ENCODE measurements around the gene FHAD1.

FHAD1 gene

DNA sequence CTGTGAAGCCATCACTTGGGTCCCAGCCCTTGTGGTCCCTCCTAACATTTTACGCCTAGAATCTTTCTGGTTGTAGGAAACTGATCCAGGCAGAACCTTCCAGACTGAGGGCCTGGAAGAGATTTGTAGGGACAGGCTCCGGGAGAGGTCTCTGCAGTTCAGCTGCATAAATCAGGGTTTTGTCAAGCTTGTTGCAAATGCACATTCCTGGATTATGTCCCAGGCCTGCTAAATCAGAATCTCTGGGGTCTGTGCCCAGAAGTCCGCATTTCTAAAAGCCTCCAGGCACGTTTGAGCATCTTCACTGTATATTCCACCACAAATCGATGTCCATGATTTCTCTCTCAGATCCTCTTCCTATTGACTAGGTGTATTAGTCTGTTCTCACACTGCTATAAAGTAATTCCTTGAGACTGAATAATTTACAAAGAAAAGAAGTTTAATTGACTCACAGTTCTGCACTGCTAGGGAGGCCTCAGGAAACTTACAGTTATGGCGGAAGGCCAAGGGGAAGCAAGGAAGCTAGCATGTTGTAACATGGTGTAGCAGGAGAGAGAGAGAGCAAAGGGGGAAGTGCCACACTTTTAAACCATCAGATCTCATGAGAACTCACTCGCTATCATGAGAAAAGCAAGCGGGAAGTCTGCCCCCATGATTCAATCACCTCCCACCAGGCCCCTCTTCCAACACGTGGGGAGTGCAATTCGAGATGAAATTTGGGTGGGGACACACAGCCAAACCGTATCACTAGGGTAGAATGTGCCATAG lies 1.2 kb upstream of the FHAD1 start:
- Histone ChIP-seq H3K18ac (ENCODE audit: low read depth in 1 of 2, low read length in 2 of 2) (no peak overlapping the region), H4K8ac (ENCODE audit: low read length) (peak overlapping the region; percentile 32), H2BK15ac (ENCODE audit: low read depth, poor library complexity, severe bottlenecking) (no peak overlapping the region), H3K4me3 (ENCODE audit: insufficient read depth in 1 of 2, low read depth in 1 of 2, low read length in 2 of 2) (no peak overlapping the region), H3K14ac (ENCODE audit: low read length in 2 of 2) (no peak overlapping the region), H3K27me3 (ENCODE audit: control insufficient read depth in 1 of 2, insufficient read depth in 1 of 2, low read length in 2 of 2) (peaks cover 3 to 71% of the 10 kb centered on the region in 2 experiments), H3K79me1 (replicated peaks; ENCODE audit: low read length, poor library complexity, severe bottlenecking) (no peaks in the 10 kb centered on the region), H4K91ac (ENCODE audit: low read length) (no peak overlapping the region), H3K9me3 (ENCODE audit: control insufficient read depth, low read length) (peaks cover 2% of the 10 kb centered on the region), H3K4ac (ENCODE audit: low read depth in 1 of 2, low read length in 2 of 2) (no peak overlapping the region), H3K36me3 (ENCODE audit: control insufficient read depth in 1 of 2, insufficient read depth in 2 of 2, low read depth in 1 of 2, low read length in 2 of 2) (no peaks in the 10 kb centered on the region), H2AK5ac (ENCODE audit: low read length, severe bottlenecking) (no peak overlapping the region), H3K27ac (ENCODE audit: low read length, poor library complexity, severe bottlenecking) (no peak overlapping the region), H3K23ac (ENCODE audit: low read length in 2 of 2) (no peak overlapping the region), H3K4me2 (ENCODE audit: low read length, poor library complexity, severe bottlenecking) (no peak overlapping the region), H2BK5ac (ENCODE audit: low read depth, low read length, poor library complexity, severe bottlenecking) (no peak overlapping the region), H3K9ac (ENCODE audit: low read length) (no peak overlapping the region), H3K4me1 (ENCODE audit: control insufficient read depth, insufficient read depth, low read depth, low read length) (peaks cover 9% of the 10 kb centered on the region), H2BK12ac (ENCODE audit: low read length in 2 of 2) (peak overlapping the region in 1 of 2 experiments; percentile 48), H2BK120ac (ENCODE audit: low read depth, low read length) (no peak overlapping the region), H2AFZ (ENCODE audit: low read depth, low read length) (no peak overlapping the region)
- DNase-seq = peak; percentile 66
- 69% methylated on average over 10 of the region's 11 CpGs for WGBS

DNA sequence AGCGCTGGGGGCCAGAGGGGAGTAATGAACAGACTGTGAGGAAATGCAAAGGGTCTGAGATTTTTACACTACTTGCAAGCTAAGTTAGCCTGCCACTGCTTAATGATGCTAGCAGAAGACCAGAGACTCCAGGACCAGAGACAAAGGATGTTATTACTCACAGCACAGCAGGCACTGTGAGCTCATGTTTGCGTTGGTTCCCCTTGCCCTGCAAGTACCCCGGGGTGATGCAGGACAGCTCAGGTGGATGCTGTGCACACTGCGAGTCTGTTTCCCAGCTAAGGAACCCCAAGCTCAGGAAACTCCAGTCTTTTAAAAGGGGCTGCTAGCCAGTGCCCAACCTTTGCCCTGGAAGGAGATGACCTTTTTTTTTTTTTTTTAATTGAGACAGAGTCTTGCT lies 1.2 kb downstream of the FHAD1 start:
- Histone ChIP-seq H3K27me3 (ENCODE audit: control insufficient read depth in 1 of 2, insufficient read depth in 1 of 2, low read length in 2 of 2) (peaks cover 6 to 76% of the 10 kb centered on the region in 2 experiments), H3K79me1 (replicated peaks; ENCODE audit: low read length, poor library complexity, severe bottlenecking) (no peaks in the 10 kb centered on the region), H3K14ac (ENCODE audit: low read length in 2 of 2) (no peak overlapping the region), H2BK5ac (ENCODE audit: low read depth, low read length, poor library complexity, severe bottlenecking) (no peak overlapping the region), H4K8ac (ENCODE audit: low read length) (no peak overlapping the region), H2AK5ac (ENCODE audit: low read length, severe bottlenecking) (no peak overlapping the region), H2BK15ac (ENCODE audit: low read depth, poor library complexity, severe bottlenecking) (no peak overlapping the region), H3K9me3 (ENCODE audit: control insufficient read depth, low read length) (peaks cover 2% of the 10 kb centered on the region), H3K27ac (ENCODE audit: low read length, poor library complexity, severe bottlenecking) (no peak overlapping the region), H4K91ac (ENCODE audit: low read length) (no peak overlapping the region), H2BK12ac (ENCODE audit: low read length in 2 of 2) (no peak overlapping the region), H2BK120ac (ENCODE audit: low read depth, low read length) (no peak overlapping the region), H3K23ac (ENCODE audit: low read length in 2 of 2) (peak overlapping the region in 1 of 2 experiments; percentile 60), H3K4ac (ENCODE audit: low read depth in 1 of 2, low read length in 2 of 2) (no peak overlapping the region), H3K4me2 (ENCODE audit: low read length, poor library complexity, severe bottlenecking) (no peak overlapping the region), H3K4me3 (ENCODE audit: insufficient read depth in 1 of 2, low read depth in 1 of 2, low read length in 2 of 2) (no peak overlapping the region), H2AFZ (ENCODE audit: low read depth, low read length) (no peak overlapping the region), H3K9ac (ENCODE audit: low read length) (no peak overlapping the region), H3K36me3 (ENCODE audit: control insufficient read depth in 1 of 2, insufficient read depth in 2 of 2, low read depth in 1 of 2, low read length in 2 of 2) (no peaks in the 10 kb centered on the region), H3K18ac (ENCODE audit: low read depth in 1 of 2, low read length in 2 of 2) (no peak overlapping the region), H3K4me1 (ENCODE audit: control insufficient read depth, insufficient read depth, low read depth, low read length) (peaks cover 9% of the 10 kb centered on the region)
- 93% methylated on average over 4 of the region's 4 CpGs for WGBS
- no peak for DNase-seq

GRCh38 chr1:15249081-15249480 lies 2.1 kb downstream of the FHAD1 start:
- H3K9me3 ChIP-seq (ENCODE audit: control insufficient read depth, low read length) = peaks cover 2% of the 10 kb centered on the region
- H3K27ac ChIP-seq (ENCODE audit: low read length, poor library complexity, severe bottlenecking) = no peak overlapping the region
- H2BK12ac ChIP-seq (ENCODE audit: low read length in 2 of 2) = no peak overlapping the region
- H3K18ac ChIP-seq (ENCODE audit: low read depth in 1 of 2, low read length in 2 of 2) = no peak overlapping the region
- H3K36me3 ChIP-seq (ENCODE audit: control insufficient read depth in 1 of 2, insufficient read depth in 2 of 2, low read depth in 1 of 2, low read length in 2 of 2) = no peaks in the 10 kb centered on the region
- H3K79me1 ChIP-seq (replicated peaks; ENCODE audit: low read length, poor library complexity, severe bottlenecking) = no peaks in the 10 kb centered on the region
- H3K4ac ChIP-seq (ENCODE audit: low read depth in 1 of 2, low read length in 2 of 2) = no peak overlapping the region
- H2BK5ac ChIP-seq (ENCODE audit: low read depth, low read length, poor library complexity, severe bottlenecking) = no peak overlapping the region
- H4K8ac ChIP-seq (ENCODE audit: low read length) = no peak overlapping the region
- no peak for DNase-seq
- no peak overlapping the region for H3K14ac ChIP-seq (ENCODE audit: low read length in 2 of 2)
- no peak overlapping the region for H2AK5ac ChIP-seq (ENCODE audit: low read length, severe bottlenecking)
- peaks cover 6 to 78% of the 10 kb centered on the region in 2 experiments for H3K27me3 ChIP-seq (ENCODE audit: control insufficient read depth in 1 of 2, insufficient read depth in 1 of 2, low read length in 2 of 2)
- H3K4me3 ChIP-seq (ENCODE audit: insufficient read depth in 1 of 2, low read depth in 1 of 2, low read length in 2 of 2) = no peak overlapping the region
- no peak overlapping the region for H2AFZ ChIP-seq (ENCODE audit: low read depth, low read length)
- H3K4me2 ChIP-seq (ENCODE audit: low read length, poor library complexity, severe bottlenecking) = no peak overlapping the region
- H3K9ac ChIP-seq (ENCODE audit: low read length) = no peak overlapping the region
- H4K91ac ChIP-seq (ENCODE audit: low read length) = no peak overlapping the region
- H3K4me1 ChIP-seq (ENCODE audit: control insufficient read depth, insufficient read depth, low read depth, low read length) = peaks cover 9% of the 10 kb centered on the region
- H2BK15ac ChIP-seq (ENCODE audit: low read depth, poor library complexity, severe bottlenecking) = no peak overlapping the region
- no peak overlapping the region for H3K23ac ChIP-seq (ENCODE audit: low read length in 2 of 2)
- no peak overlapping the region for H2BK120ac ChIP-seq (ENCODE audit: low read depth, low read length)
- 68% methylated on average over 5 of the region's 5 CpGs for WGBS

GRCh38 chr1:15251857-15252835 lies 5.1 kb downstream of the FHAD1 start:
- H3K9me3 ChIP-seq (ENCODE audit: control insufficient read depth, low read length) = peaks cover 2% of the 10 kb centered on the region
- H2AK5ac ChIP-seq (ENCODE audit: low read length, severe bottlenecking) = no peak overlapping the region
- 85% methylated on average over 14 of the region's 14 CpGs for WGBS

More at GRCh38 chr1:15251857-15252835, 5.1 kb downstream of the FHAD1 start:
- H2BK5ac ChIP-seq (ENCODE audit: low read depth, low read length, poor library complexity, severe bottlenecking) = no peak overlapping the region
- H4K8ac ChIP-seq (ENCODE audit: low read length) = no peak overlapping the region
- no peaks in the 10 kb centered on the region for H3K79me1 ChIP-seq (replicated peaks; ENCODE audit: low read length, poor library complexity, severe bottlenecking)
- H2BK120ac ChIP-seq (ENCODE audit: low read depth, low read length) = no peak overlapping the region
- H2BK12ac ChIP-seq (ENCODE audit: low read length in 2 of 2) = no peak overlapping the region
- H3K4me3 ChIP-seq (ENCODE audit: insufficient read depth in 1 of 2, low read depth in 1 of 2, low read length in 2 of 2) = no peak overlapping the region
- H3K4me1 ChIP-seq (ENCODE audit: control insufficient read depth, insufficient read depth, low read depth, low read length) = peaks cover 4% of the 10 kb centered on the region
- H3K18ac ChIP-seq (ENCODE audit: low read depth in 1 of 2, low read length in 2 of 2) = no peak overlapping the region
- no peak overlapping the region for H2AFZ ChIP-seq (ENCODE audit: low read depth, low read length)
- no peak for DNase-seq
- H3K9ac ChIP-seq (ENCODE audit: low read length) = no peak overlapping the region
- H4K91ac ChIP-seq (ENCODE audit: low read length) = no peak overlapping the region
- no peak overlapping the region for H3K4me2 ChIP-seq (ENCODE audit: low read length, poor library complexity, severe bottlenecking)
- H3K14ac ChIP-seq (ENCODE audit: low read length in 2 of 2) = no peak overlapping the region
- no peak overlapping the region for H3K4ac ChIP-seq (ENCODE audit: low read depth in 1 of 2, low read length in 2 of 2)
- H2BK15ac ChIP-seq (ENCODE audit: low read depth, poor library complexity, severe bottlenecking) = no peak overlapping the region
- H3K23ac ChIP-seq (ENCODE audit: low read length in 2 of 2) = no peak overlapping the region
- no peaks in the 10 kb centered on the region for H3K36me3 ChIP-seq (ENCODE audit: control insufficient read depth in 1 of 2, insufficient read depth in 2 of 2, low read depth in 1 of 2, low read length in 2 of 2)
- H3K27me3 ChIP-seq (ENCODE audit: control insufficient read depth in 1 of 2, insufficient read depth in 1 of 2, low read length in 2 of 2) = peaks cover 6 to 91% of the 10 kb centered on the region in 2 experiments
- no peak overlapping the region for H3K27ac ChIP-seq (ENCODE audit: low read length, poor library complexity, severe bottlenecking)

Data from mesenchymal stem cell (in vitro differentiated cells and primary cell).